ENCODE data around the gene AOC1.

DNA sequence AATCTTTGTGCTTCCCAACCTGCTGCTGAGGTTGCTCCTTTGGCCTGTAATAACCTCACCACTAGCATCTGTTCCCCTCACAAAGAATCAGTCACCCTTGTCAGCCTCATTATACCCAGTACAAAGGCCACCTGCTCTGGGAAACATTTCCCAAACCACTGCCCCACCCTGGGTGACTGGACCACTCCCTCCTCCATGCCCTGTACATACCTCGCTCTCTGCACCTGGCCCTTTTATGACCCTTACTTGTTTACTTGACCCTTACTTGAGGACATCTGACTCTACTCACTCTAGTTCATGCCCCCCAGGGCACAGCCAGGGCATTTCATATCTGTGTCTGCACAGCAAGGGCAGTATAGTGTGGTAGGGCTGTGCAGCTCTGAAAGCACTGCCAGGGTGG is 21.4 kb upstream of the AOC1 start:
- TF ChIP-seq CTCF (IDR thresholded peaks at IDR 0.05; ENCODE audit: low read depth, low read length, missing input control) (no peak), MAX (IDR thresholded peaks at IDR 0.05) (no peak)
- TF ChIP-seq, protein P1, sequence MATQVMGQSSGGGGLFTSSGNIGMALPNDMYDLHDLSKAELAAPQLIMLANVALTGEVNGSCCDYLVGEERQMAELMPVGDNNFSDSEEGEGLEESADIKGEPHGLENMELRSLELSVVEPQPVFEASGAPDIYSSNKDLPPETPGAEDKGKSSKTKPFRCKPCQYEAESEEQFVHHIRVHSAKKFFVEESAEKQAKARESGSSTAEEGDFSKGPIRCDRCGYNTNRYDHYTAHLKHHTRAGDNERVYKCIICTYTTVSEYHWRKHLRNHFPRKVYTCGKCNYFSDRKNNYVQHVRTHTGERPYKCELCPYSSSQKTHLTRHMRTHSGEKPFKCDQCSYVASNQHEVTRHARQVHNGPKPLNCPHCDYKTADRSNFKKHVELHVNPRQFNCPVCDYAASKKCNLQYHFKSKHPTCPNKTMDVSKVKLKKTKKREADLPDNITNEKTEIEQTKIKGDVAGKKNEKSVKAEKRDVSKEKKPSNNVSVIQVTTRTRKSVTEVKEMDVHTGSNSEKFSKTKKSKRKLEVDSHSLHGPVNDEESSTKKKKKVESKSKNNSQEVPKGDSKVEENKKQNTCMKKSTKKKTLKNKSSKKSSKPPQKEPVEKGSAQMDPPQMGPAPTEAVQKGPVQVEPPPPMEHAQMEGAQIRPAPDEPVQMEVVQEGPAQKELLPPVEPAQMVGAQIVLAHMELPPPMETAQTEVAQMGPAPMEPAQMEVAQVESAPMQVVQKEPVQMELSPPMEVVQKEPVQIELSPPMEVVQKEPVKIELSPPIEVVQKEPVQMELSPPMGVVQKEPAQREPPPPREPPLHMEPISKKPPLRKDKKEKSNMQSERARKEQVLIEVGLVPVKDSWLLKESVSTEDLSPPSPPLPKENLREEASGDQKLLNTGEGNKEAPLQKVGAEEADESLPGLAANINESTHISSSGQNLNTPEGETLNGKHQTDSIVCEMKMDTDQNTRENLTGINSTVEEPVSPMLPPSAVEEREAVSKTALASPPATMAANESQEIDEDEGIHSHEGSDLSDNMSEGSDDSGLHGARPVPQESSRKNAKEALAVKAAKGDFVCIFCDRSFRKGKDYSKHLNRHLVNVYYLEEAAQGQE (IDR thresholded peaks at IDR 0.05) = no peak

Data from liver (tissue), 2 donors.